Adrenal gland (tissue), 5 donors: ENCODE data around the gene MDGA2.

Source experiments
- CTCF ChIP-seq, 6 experiments: fragments of 450-650 bp in 4 of 6; fragments of 200-600 bp in 2 of 6; sonication (generic) in 1 of 6; IDR thresholded peaks; 1 replicate in 5 of 6; 2 replicates in 1 of 6; pipeline versions ENCODE4 v1.5.1 to v1.8.0; 2016 to 2021; ENCODE audit warnings: antibody characterized with exemption in 6 of 6, mild to moderate bottlenecking in 2 of 6, moderate library complexity in 1 of 6
- POLR2A ChIP-seq, 2 donors: fragments of 450-650 bp; IDR thresholded peaks; one replicate each; pipeline ENCODE4 v1.6.1; 2017; ENCODE audit warnings: antibody characterized with exemption in 2 of 2, mild to moderate bottlenecking in 2 of 2, moderate library complexity in 1 of 2
- donor health status: DM: no; HTN: no; CAD: no.

GRCh38 chr14:47676315-47676617, 861 bp upstream of the MDGA2 start:
- TF ChIP-seq CTCF (IDR thresholded peaks at IDR 0.05) = no peak
- TF ChIP-seq POLR2A (IDR thresholded peaks at IDR 0.05) = no peak
